GM19025 (cell line): ENCODE results near the gene SAMD13.

Experiments used
- ATAC-seq: cut with Tn5 transposase; IDR thresholded peaks from one replicate; pipeline ENCODE4 v1.9.1; 2021; ENCODE audit warnings: mild to moderate bottlenecking, low read depth, moderate library complexity; ENCODE audit not compliant: unreplicated experiment

SAMD13 gene

DNA sequence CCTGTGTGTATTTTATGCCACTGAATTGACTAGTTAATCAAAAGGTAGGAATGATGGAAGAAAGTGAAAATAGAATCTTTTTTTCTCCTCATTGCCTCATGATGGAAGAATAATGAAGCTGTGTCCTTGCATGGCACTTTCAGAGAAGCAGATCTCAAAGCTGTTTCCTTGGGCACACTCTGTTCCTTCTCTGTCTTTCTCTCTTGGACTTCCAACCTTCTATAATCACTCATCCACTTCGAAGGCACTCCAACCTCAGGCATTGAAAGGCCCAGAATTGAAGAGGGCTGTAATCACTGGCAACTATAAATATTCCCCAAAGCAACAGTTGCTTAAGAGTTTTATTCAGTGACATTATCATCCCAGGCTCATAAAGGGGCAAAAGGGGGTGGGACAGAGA is 65.7 kb downstream of the SAMD13 start:
- no peak for ATAC-seq

DNA sequence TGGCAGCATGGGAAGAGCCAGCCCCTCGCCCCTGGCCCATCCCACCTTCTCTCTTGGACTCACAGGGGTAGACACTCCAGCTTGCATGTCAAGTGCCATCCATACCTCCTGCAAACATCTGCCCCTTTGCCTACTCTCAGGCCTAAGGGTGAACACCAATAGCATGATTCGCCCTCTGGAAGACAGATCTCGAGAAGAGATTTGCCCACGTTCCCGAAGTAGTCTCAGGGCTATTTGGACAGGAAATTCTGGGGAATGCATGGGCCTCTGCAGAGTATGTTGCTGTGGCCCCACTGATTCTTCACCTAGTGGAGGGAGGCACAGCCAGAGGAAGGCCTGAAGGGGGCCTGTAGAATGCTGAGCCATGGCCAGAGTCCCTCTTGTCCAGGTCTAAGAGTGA is 66.9 kb downstream of the SAMD13 start:
- no peak for ATAC-seq

DNA sequence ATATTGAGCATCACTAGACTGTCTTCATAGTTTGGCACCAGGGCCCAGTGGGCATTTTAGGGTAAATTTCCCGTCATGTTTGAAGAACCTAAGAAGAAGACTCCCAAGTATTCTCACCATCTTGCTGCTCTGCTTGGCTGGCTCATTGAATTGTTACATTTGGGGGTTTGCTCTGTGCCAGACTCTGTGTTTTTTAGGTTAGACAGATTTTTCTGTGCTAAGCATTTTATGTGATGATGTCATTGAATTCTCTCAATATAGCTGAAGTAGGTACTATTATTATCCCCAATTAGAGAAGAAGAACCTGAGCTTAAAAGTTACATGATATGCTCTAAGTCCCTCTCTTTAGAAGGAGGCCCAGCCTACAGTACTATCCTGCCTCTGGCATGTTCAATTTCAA is 68.8 kb downstream of the SAMD13 start:
- no peak for ATAC-seq

DNA sequence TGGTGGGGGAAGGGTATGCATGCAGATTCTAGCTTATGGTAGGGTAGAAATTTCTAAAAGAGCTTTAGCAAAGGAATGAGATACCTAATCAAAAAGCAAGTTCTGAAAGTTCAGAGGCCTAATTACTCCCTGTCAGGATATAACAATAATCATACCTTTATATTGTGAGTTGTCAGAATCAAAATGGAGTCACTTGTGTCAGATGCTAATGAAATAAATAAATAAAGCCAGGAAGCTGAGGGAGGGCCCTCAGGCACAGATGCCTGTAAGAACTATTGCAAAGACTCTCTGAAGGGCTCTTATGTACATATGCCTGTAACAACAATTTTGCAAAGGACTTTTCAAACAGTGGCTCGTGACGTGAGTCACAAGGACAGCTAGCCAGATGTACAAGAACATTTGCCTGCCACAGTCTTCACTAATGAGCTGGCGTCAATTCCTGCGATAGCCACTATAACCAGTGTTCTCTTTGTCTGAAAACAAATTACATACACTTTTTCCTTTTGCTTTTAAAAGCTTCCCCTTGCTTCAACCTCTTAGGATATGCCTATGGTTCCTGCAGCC is 69.4 kb downstream of the SAMD13 start:
- no peak for ATAC-seq

DNA sequence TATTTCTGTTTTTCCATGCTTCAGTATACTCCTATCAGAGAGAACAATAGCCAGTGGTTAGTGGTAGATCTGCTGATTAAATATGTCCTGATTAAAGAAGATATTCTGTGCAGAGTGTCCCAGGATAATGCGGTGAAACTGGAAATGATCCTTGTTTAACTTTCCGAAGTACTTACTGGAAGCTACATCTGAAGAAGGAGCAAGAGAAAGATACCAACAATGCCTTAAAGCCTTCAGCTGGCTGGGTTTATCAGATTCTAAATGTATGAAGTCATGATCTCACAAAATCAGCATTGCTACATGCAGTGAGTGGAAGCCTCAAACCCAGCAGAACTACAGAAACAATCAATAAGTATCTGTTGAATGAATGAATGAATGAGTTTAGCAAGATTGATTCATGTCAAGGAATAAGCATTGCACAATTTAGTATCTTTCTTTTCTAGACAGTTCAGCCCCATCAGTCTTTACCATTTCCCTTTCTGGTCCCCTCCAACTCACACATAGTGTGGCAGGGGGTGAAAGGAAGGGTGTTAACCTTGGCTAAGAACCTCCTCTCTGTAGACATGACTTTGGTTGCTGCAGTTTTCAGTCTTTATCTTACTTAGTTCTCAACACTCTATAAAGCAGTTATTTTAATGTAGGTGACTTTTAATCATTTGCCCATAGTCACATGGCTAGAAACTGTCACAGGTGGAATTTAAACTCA is 72.1 kb downstream of the SAMD13 start:
- no peak for ATAC-seq

DNA sequence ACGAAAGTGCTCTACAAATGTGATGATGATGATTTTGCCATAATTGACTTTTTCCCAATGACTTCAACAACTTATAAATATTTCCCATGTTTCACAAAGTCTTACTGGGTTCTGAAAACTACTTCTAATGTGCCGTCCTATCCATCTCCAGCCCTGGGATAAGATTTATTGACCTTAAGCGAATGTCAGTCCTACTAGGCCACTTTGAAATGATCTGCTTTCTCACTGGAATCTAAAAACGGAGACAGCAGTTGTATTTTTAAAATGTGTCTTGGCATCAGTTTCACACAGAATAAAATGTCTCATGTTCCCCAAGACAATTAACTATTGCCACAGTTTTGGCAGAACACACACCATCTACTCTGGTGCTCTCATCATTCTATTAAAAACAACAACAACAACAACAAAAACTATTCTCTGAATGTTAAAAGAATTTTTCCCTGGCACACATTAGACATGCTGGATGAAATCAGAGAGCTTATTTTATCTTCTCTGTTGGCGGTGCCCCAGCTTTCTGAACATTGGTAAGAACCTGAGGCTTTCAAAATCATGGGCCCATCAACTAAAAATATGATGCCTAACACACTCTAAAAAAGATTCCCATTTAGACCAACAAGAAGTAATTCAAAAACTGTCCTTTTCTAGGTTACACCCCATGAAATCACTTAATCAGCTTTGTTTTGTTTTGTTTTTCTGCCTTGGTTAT is 73.6 kb downstream of the SAMD13 start:
- ATAC-seq = no peak

DNA sequence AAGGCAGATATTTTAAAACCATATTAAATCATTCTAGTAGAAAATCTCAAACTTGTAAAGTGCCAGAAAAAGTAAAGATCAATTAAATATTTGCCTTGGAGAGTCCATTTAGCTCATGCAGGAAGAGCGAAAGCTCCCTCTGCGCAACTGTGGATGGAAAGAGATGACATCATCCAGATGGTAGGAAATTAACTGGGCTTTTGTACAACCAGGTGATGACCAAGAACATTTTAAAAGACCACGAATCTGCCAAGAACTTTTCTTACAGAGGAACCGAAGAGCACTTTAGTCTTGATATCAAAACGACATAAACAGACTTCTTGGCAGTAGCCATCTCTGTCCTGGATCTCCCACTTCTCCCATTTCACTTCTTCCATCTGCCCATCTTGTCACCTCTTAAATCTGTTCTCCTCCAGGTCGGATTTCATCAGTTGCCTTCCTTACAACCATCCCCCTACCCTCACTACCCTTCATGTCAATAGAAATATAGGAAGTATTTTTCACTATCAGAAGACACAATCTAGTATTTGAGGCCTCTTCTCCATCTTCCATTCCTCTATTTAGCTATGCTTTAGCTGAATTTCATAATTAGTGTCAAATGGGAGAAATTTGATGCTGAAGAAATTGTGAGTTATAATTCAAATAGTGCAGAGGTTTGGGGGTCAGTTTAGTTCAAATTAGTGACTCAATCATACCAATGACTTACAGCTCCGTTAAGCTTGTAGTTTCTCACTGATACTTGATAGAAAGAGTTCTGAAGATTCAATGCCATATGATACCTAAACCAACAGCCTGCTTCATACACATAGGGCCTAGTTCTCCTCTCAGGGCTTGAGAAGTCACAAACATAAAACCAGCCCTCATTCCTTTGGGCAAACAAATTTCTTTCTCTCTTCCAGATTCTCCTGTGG is 74.7 kb downstream of the SAMD13 start:
- ATAC-seq = no peak

DNA sequence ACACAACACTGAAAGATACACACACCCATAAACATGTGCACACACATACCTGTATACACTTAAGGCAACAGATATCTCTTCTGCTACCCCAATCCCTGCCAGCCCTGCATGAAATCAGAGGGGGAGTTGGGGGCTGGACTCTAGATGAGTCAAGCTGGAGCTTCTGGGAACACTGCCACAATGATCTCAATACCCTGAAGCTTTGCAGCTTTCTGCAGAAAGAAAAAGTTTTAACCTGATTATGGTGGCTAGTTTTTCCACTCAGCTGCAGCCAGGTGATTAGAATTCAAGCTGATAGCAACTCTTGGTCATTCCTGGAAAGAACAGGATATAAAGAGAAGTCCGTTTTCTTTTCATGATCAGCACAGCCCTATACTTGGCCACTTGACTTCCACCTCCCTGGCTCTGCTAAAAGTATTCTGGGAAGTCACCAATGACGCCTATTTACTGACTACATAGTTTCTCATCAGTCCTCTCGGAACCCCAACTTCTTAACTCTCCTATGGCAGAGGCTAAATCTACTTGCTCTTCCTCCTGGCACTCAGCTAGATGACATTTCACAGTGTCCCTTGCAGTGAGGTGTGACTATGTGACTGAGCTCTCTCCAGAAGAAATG is 76.1 kb downstream of the SAMD13 start:
- no peak for ATAC-seq

DNA sequence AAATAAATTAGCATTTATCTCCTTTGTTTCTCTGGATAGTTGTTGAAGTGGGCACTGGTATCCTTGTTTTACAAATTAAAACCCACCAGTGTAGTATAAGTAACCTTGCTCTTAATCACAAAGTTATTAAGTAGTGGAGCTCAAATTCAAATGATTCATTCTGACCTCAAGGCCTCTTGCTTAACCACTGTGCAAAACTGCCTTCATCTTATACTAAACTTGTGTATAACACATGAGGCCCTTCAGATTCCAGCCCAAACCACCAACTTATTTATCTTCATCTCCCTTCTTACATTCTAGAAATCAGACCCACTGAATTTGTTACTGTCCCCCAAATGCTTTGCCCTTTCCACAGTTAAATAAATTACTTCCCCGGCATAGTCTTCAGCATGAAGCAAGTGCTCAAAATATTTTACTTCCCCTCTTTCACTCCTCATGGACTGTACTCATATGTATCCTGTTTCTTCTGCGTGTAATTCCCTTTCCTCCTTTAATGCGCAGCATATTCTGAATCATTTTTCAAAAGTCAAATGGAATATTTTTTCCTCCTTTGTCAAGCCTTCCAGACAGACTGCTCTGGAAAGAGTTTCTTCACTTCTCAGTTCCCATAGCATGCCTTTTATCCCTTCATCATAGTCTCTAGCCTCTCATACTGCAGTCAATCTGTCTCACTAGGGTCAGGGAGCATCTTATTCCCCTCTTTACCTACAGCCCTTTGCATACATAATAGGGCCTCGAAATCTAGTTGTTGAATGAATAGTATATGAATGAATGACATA is 77.8 kb downstream of the SAMD13 start:
- no peak for ATAC-seq

DNA sequence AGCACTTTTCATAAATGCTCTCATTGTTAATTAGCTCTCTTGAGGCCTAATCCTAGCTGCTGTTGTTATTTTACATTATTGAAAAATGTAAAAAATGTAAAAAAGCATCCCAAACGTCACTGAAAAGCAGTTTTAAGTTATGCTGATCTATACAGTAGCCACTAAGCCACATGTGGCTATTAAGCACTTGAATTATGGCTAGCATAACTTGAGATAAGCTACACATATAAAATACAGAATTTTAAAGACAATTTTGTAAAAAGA is 78.3 kb downstream of the SAMD13 start:
- ATAC-seq = no peak

DNA sequence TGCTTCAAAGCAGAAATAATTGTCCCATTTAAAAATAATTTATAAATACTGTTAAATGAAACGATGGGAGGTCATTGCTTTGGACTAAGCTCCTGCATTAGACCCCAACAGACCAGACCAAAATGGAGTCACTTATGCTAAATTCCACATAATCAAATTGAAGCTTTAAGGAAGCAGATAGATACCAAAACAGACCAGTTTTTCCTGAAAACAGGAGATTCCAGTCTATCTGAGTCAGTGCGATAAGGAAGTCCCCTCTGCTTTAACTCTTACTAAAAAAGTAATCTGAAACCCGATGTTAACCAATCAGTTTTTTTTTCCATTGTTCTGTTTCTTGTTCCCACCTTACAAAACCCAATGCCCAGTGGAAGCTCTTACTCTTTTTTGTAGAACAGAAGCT is 80.6 kb downstream of the SAMD13 start:
- no peak for ATAC-seq

DNA sequence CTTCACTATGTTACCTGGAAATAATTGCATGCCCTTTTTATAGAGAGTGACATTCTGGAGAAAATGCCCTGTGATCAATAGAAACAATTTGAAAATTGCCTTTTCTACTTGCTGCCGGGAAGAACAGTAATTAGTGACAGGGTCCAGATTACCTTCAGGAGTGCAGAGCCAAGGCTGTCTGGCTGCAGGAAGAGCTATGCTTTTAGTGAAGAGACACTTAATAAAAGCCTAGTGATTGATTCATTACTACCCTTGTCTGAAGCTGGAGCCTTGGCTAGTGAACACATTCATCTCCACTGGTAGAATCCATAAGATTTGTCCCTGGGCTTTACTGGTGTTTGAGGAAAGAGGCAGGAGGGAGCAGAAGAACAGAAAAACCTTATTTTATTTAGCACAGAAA is 83.8 kb downstream of the SAMD13 start:
- no peak for ATAC-seq

DNA sequence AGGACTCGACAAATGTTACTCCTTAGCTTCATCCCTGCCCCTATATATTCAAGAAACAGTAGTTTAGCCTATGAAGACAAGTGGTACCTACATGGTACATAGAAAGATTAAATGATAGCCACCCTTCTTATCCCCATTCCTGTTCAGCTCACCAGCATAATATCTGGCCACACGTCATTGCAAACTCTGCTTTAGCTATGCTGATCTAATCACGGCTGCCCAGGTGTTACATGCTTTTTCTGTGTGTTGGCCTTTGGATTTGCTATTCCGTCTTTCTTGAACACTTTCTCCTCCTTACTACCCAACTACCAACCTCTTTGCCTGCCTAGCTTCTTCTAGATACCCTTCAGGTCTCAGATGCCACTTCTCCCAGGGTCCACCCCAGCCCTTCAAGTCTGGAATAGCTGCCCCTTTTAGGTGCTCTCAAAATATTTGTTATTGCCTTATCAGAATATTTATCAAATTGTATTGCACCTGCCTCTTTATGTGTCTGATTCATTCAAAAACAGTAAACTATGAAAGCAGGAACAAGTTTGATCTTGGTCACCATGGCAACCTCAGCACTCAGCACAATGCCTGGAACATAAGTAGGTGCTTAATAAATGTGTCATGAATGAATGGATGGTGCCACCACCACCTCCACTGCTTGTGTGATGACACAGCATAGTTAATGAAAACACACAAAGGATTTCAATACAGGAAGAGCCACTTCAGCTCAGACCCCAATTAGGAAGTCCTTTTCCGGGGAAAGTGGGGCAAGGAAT is 85.4 kb downstream of the SAMD13 start:
- no peak for ATAC-seq

DNA sequence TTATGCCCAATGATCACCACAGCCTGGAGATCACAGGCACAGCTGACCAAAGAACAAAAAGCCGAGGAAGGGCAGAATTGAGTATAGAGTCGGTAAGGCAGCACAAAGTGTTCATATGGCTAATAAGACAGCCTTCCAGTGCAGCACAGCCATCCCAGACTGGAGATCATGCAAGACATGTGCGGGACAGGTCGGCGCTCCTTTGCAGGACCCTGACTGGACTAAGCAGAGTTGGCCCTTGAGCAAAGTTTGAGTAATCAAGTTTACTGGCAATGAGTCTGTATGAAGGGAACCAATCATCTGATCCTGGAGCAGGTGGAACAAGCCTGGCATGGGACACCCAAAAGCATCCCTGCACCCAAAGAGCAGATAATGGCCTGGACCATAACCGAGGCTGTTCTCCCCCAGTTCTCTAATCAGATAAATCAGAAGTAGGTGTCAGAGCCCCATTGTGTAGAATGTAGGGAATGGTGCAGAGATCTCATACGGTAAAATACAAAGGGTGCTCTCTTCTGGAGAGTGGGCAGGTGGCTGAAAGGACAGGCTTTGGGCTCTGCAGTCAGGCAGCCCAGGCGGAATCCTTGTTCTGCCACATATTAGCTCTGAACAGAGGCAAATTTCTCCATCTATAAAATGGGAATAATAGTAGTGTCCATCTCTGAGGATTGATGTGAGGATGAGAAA is 86.1 kb downstream of the SAMD13 start:
- no peak for ATAC-seq

DNA sequence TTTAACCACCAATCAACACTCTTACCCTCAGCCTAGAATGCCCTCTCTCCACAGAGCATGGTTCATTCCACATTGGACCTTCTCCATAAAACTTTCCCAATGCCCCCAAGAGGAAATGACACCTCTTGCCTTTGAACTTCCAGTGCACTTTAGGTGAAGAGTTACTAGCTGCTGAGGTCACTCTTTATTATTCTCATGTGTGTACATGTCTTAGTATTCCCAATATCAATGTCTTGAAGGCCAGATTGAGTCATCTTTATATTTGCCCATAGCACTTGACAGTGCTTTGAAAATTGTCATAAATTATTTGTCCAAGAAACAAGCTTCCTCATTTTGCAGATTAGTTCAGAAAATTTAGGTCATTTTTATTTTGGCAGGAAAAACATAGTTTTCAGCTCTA is 88.7 kb downstream of the SAMD13 start:
- ATAC-seq = no peak

DNA sequence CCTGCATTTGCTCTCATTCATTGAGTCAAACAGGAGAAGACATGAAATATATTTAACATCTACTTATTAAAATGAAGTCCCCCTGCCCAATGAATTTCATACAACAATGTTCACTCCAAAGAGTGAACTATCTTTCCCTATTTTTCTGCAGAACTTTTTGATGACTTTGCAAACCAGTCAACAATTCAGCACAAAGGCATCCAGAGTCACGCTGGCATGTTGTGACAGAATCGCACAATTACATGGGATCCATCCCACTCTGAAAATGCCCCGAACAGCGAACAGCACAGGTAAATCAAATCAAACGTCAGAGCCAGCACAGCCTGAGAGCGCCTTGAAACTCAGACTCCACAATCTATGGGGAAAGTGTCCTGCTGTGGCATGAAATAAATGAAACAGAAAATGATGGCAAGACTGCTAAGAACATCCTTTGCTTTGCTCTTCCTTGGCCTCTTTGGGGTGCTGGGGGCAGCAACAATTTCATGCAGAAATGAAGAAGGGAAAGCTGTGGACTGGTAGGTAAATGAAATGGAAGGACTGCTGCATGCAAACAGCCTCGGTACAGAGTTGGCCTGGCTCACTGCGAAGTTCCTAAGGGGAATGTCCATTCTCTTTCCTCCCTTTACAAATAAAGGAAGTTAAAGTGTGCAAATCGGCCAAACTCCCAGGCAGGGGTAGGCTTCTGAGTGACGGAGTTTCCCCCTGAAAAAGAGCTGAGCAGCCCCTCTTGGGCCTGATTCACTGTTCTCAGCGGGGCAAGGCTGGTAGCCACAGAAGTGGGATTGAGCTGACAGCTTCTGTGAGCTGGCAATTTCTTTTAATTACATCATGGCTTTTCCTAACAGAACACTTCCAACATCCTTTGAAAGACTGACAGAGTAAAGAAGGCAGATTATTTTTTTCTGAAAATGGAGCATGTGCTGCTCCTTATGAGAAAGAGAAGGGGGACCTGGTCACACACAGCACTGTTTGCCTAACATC is 97.0 kb downstream of the SAMD13 start, which contains the start of gene DNASE2B:
Gene DNASE2B, plus strand, starts transcription at position 310 of the 981 bp plus-strand sequence. Its CDS starts 81 bp downstream, at position 391.
- no peak for ATAC-seq
